Progenitor cell of endocrine pancreas (in vitro differentiated cells): ENCODE measurements around the gene PTPRK. TPM values are rescaled to one million over a fixed set of nuclear protein-coding genes. Genes with fewer than 3 reads are reported as not detected.

Source experiments
- DNase-seq: peaks from one replicate; pipeline ENCODE4 v3.0.0; 2021; ENCODE audit warnings: low spot score; ENCODE audit not compliant: unreplicated experiment
- H3K27ac Mint-ChIP-seq: 2 replicates; pipeline ENCODE4 v1.8.0; 2021; ENCODE audit warnings: mild to moderate bottlenecking, moderate library complexity, mixed read lengths
- H3K27me3 Mint-ChIP-seq: 2 replicates; pipeline ENCODE4 v1.8.0; 2021; ENCODE audit warnings: mixed read lengths
- H3K36me3 Mint-ChIP-seq: 2 replicates; pipeline ENCODE4 v1.8.0; 2022; ENCODE audit warnings: mixed read lengths; ENCODE audit not compliant: insufficient read depth
- H3K4me1 Mint-ChIP-seq: 2 replicates; pipeline ENCODE4 v1.8.0; 2021; ENCODE audit warnings: low read depth, mixed read lengths
- H3K4me3 Mint-ChIP-seq: 2 replicates; pipeline ENCODE4 v1.8.0; 2021; ENCODE audit warnings: low read depth, mild to moderate bottlenecking, moderate library complexity, mixed read lengths
- H3K9me3 Mint-ChIP-seq: 2 replicates; pipeline ENCODE4 v1.8.0; 2021; ENCODE audit warnings: low read depth, mixed read lengths
- CTCF ChIP-seq: fragments of 200-600 bp; sonication (generic); IDR thresholded peaks from one replicate; pipeline ENCODE4 v1.5.0; 2021; ENCODE audit warnings: antibody characterized with exemption, mild to moderate bottlenecking; ENCODE audit not compliant: unreplicated experiment
- total RNA-seq: library from RNA; stranded (reverse); gene quantifications from 2 replicates; pipeline ENCODE4 v1.2.1, GENCODE V29; 2021

Gene PTPRK
- total RNA-seq, 1 donor from 2014 or later, result 86.2 TPM

GRCh38 chr6:128357392-128358130 is 162.8 kb downstream of the PTPRK start:
- Mint-ChIP-seq H3K27ac (no peak overlapping the region), H3K36me3 (peaks cover 4% of the 10 kb centered on the region), H3K27me3 (no peaks in the 10 kb centered on the region), H3K9me3 (peaks cover 3% of the 10 kb centered on the region), H3K4me1 (peaks cover 8% of the 10 kb centered on the region), H3K4me3 (no peak overlapping the region)
- no peak for TF ChIP-seq CTCF
- DNase-seq, result no peak

- TF ChIP-seq CTCF, result no peak
- no peak overlapping the region for H3K4me3 Mint-ChIP-seq
- DNase-seq, result no peak
- peaks cover 1% of the 10 kb centered on the region for H3K36me3 Mint-ChIP-seq
- no peaks in the 10 kb centered on the region for H3K9me3 Mint-ChIP-seq
- H3K4me1 Mint-ChIP-seq, result peaks cover 26% of the 10 kb centered on the region
- H3K27ac Mint-ChIP-seq, result peak overlapping the region; percentile 4
- no peaks in the 10 kb centered on the region for H3K27me3 Mint-ChIP-seq
Measured at GRCh38 chr6:128352366-128352765, 168.0 kb downstream of the PTPRK start.

GRCh38 chr6:128351255-128351514 is 169.2 kb downstream of the PTPRK start:
- peaks cover 30% of the 10 kb centered on the region for H3K4me1 Mint-ChIP-seq
- H3K27me3 Mint-ChIP-seq, result no peaks in the 10 kb centered on the region
- no peak for DNase-seq
- no peak overlapping the region for H3K27ac Mint-ChIP-seq
- H3K4me3 Mint-ChIP-seq, result no peak overlapping the region
- H3K36me3 Mint-ChIP-seq, result peaks cover 1% of the 10 kb centered on the region
- TF ChIP-seq CTCF, result no peak
- no peaks in the 10 kb centered on the region for H3K9me3 Mint-ChIP-seq

GRCh38 chr6:128350416-128351254 is 169.8 kb downstream of the PTPRK start:
- peaks cover 28% of the 10 kb centered on the region for H3K4me1 Mint-ChIP-seq
- H3K27me3 Mint-ChIP-seq, result no peaks in the 10 kb centered on the region
- H3K4me3 Mint-ChIP-seq, result no peak overlapping the region
- H3K27ac Mint-ChIP-seq, result no peak overlapping the region
- H3K36me3 Mint-ChIP-seq, result peaks cover 1% of the 10 kb centered on the region
- no peak for TF ChIP-seq CTCF
- H3K9me3 Mint-ChIP-seq, result no peaks in the 10 kb centered on the region
- no peak for DNase-seq

GRCh38 chr6:128347123-128347522 is 173.3 kb downstream of the PTPRK start:
- no peaks in the 10 kb centered on the region for H3K9me3 Mint-ChIP-seq
- H3K36me3 Mint-ChIP-seq, result no peaks in the 10 kb centered on the region
- TF ChIP-seq CTCF, result no peak
- peaks cover 26% of the 10 kb centered on the region for H3K4me1 Mint-ChIP-seq
- no peak for DNase-seq
- no peaks in the 10 kb centered on the region for H3K27me3 Mint-ChIP-seq
- no peak overlapping the region for H3K27ac Mint-ChIP-seq
- no peak overlapping the region for H3K4me3 Mint-ChIP-seq
